Heart left ventricle (tissue), 16 donors: ENCODE results near the gene LIMS2. TPM values are rescaled to one million over a fixed set of nuclear protein-coding genes. Genes with fewer than 3 reads are reported as not detected.

Experiments
- ATAC-seq, 4 donors: fragments of 200-7000 bp; cut with Tn5 transposase; one replicate each; pipeline ENCODE4 v1.9.1; 2020 to 2022; ENCODE audit warnings: moderate library complexity in 4 of 4, mild to moderate bottlenecking in 3 of 4, moderate number of reproducible peaks in 1 of 4
- DNase-seq, 5 donors: peaks; one replicate each; pipeline ENCODE4 v3.0.0-alpha.2; 2020
- H3K27ac ChIP-seq, 12 donors: fragments of 200-600 bp; sonication (generic) in 4 of 12; one replicate each; pipeline versions ENCODE4 v1.5.0 to v1.8.0; 2016 to 2022; ENCODE audit warnings: mild to moderate bottlenecking in 2 of 12
- H3K27me3 ChIP-seq, 9 donors: fragments of 200-600 bp; sonication (generic) in 2 of 9; one replicate each; pipeline versions ENCODE4 v1.5.1 to v1.8.0; 2016 to 2022; ENCODE audit warnings: mild to moderate bottlenecking in 3 of 9
- H3K36me3 ChIP-seq, 9 donors: fragments of 200-600 bp; sonication (generic) in 2 of 9; one replicate each; pipeline versions ENCODE4 v1.5.0 to v1.8.0; 2018 to 2022; ENCODE audit warnings: mild to moderate bottlenecking in 2 of 9
- H3K4me1 ChIP-seq, 12 donors: fragments of 200-600 bp; sonication (generic) in 4 of 12; one replicate each; pipeline versions ENCODE4 v1.5.0 to v1.8.0; 2016 to 2022; ENCODE audit warnings: mild to moderate bottlenecking in 3 of 12
- H3K4me3 ChIP-seq, 12 donors: fragments of 200-600 bp; sonication (generic) in 4 of 12; one replicate each; pipeline versions ENCODE4 v1.5.0 to v1.8.0; 2017 to 2022; ENCODE audit warnings: mild to moderate bottlenecking in 9 of 12, moderate library complexity in 4 of 12
- H3K9me3 ChIP-seq, 12 donors: fragments of 200-600 bp; sonication (generic) in 4 of 12; one replicate each; pipeline versions ENCODE4 v1.5.0 to v1.8.0; 2016 to 2022; ENCODE audit warnings: mild to moderate bottlenecking in 1 of 12
- CTCF ChIP-seq, 12 donors: fragments of 200-600 bp; sonication (generic) in 4 of 12; IDR thresholded peaks; one replicate each; pipeline versions ENCODE4 v1.5.0 to v1.8.0; 2018 to 2022; ENCODE audit warnings: antibody characterized with exemption in 12 of 12, mild to moderate bottlenecking in 5 of 12
- POLR2A ChIP-seq, 2 donors: fragments of 450-650 bp; IDR thresholded peaks; one replicate each; pipeline ENCODE4 v1.6.1; 2017; ENCODE audit warnings: antibody characterized with exemption in 2 of 2, mild to moderate bottlenecking in 2 of 2, moderate library complexity in 2 of 2
- WGBS, 4 donors: extraction: QIAGEN DNeasy Blood & Tissue Kit in 2 of 4; methylation state at CpG; one replicate each; pipeline versions ENCODE4 v1.1.5 to v1.1.7; 2013 to 2018; 5-methylcytosine and 5-hydroxymethylcytosine counted together
- intact Hi-C, 10 donors: fragments of 100-400 bp; cut with DNase I; formaldehyde crosslinking; loops; one replicate each; pipeline versions ENCODE4 v1.11.1 to v1.14.2; 2022
- polyA plus RNA-seq, 2 donors: library from polyadenylated mRNA; stranded (reverse); fragments of 200-250 nt; gene quantifications; one replicate each; pipeline ENCODE4 v1.2.3, GENCODE V29; 2013
- total RNA-seq, 9 donors: library from RNA; depleted of rRNA in 2 of 9; stranded (reverse); fragments of >200 nt in 2 of 9; fragmentation: NEBNext Ultra II Directional in 3 of 9; extraction: Animal tissue kit (Norgen Biotek cat#: 25700) in 3 of 9; gene quantifications; one replicate each; pipeline versions ENCODE4 v1.1.0 to v1.2.4, GENCODE V29; 2016 to 2023
- donor health status: ischemic (EF 13 %, LVEDD 7.1; RV severe dilation, severe dysfunction).
- donor health status: healthy with polysubstance abuse.
- donor health status: DM: no; HTN: yes; CAD: no.
- donor health status: DM: no; HTN: no; CAD: no.
- donor health status: ischemic (EF 25% LVEDD 6.9; RV normal size, moderate dysfunction).
- donor health status: ischemic (EF 25% LVEDD 5.7; RV mildly dilated, moderate dysfunction).
- donor health status: healthy.
- donor health status: DM: yes; HTN: yes; CAD: no.
- donor health status: ischemic (EF 35%, LVEDD 5.7; RV mildly dilated, moderate dysfunction).
- donor health status: nonischemic (EF 11% LVEDD 7.7; RV severe dilation, severe dysfunction).
- donor health status: DM: yes; HTN: yes; CAD: no.
- donor health status: PGD.
- donor health status: ischemic (EF 29% LVEDD 5.4; RV normal size, mild dysfunction).
- donor health status: nonischemic (EF 23%, LVEDD 6.1; RV moderate dilation, normal function).

The LIMS2 gene
- total and polyA plus RNA-seq, 11 donors: 97.1 to 293 (median 158) TPM

DNA sequence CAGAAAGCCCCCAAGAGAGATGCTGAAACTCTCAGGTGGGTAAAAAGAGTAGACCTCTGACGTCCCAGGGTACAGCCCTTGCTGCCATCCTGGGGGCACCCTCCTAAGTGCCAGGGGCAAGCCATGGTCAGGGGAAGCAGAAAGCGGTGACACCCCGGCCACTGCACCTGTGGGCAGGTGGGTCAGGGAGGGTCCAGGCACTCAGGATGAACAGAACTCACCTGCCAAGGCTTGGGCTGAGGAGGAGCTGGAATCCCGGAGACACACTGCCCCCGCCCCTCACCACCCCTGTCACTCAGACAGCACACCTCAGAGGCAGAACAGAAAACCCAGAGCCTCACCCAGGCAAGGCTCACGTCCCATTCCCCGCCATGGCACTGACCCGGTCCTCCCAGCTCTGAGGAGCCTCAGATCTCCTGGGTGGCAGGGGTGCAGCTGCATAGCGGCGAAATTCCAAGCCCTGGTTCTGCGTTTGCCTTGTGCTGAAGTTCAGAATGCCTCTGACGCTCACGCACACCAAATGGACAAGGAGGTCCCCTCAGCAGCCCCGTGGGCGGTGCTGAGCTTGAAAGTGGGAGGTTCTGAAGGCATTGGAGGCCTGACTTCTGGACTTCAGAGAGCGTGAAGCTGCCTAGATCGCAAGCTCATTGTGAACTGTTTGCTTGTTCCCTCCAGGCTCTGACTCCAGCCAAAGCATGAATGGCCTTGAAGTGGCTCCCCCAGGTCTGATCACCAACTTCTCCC is 25.1 kb downstream of the LIMS2 start:
- no peaks in the 10 kb centered on the region for H3K9me3 ChIP-seq
- peaks cover 0 to 52% (median 36%) of the 10 kb centered on the region in 9 donors for H3K36me3 ChIP-seq
- H3K27ac ChIP-seq: peak overlapping the region; percentile 50 to 98 (median 84)
- peaks cover 32 to 95% (median 86%) of the 10 kb centered on the region in 12 donors for H3K4me1 ChIP-seq
- ATAC-seq (no peak), DNase-seq (peak in 3 of 5 donors; percentile 30 to 62 (median 38))
- H3K27me3 ChIP-seq: no peaks in the 10 kb centered on the region
- TF ChIP-seq POLR2A (IDR thresholded peaks at IDR 0.05): no peak
- peak in 2 of 12 donors; percentile 12 to 18 for TF ChIP-seq CTCF (IDR thresholded peaks at IDR 0.05)
- intact Hi-C loops: loop anchor here in 2 of 10 donors (2.0 to 5.0 kb wide), 3 partner anchors 25 to 52 kb away; partner anchors contain the start of genes LIMS2 (in 1 of the 2) and SFT2D3 (in 1 of the 2)
- WGBS, 4 donors: 59 to 74% (median 64%) methylated on average over 14 to 17 of the region's 17 CpGs
- H3K4me3 ChIP-seq: no peak overlapping the region

DNA sequence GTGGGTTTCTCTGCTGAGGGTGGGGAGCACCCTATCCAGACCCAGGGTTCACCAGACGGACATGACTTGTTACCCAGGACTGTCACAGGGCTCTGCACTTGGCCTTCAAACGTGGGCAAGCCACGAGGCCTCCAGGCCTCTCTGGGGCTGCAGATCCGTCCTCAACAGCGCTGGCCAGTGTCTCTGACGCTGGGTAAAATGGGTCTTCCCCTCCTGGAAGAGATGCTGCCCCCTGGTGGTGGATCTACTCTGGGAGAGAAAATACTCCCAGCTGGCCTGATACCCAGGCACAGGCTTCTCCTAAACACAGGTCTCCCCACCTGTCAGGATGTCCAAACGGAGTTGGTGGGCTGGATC is 25.7 kb downstream of the LIMS2 start:
- 5 to 10% (median 10%) methylated on average over 5 to 7 of the region's 7 CpGs for WGBS, 4 donors
- peaks cover 29 to 91% (median 80%) of the 10 kb centered on the region in 12 donors for H3K4me1 ChIP-seq
- peak; percentile 84 to 93 (median 85) for DNase-seq
- peak overlapping the region; percentile 50 to 98 (median 84) for H3K27ac ChIP-seq
- H3K9me3 ChIP-seq: no peaks in the 10 kb centered on the region
- peak; percentile 8 to 38 (median 18) for ATAC-seq
- no peaks in the 10 kb centered on the region for H3K27me3 ChIP-seq
- intact Hi-C loops: loop anchor here in 8 of 10 donors (2.0 to 10.0 kb wide), 8 partner anchors 25 to 57 kb away; partner anchors contain the start of genes LIMS2 (in 1 of the 8) and SFT2D3 (in 1 of the 8)
- H3K36me3 ChIP-seq: peaks cover 0 to 54% (median 36%) of the 10 kb centered on the region in 9 donors
- H3K4me3 ChIP-seq: no peak overlapping the region
- TF ChIP-seq CTCF (IDR thresholded peaks at IDR 0.05) (peak; percentile 73 to 93 (median 88)), POLR2A (IDR thresholded peaks at IDR 0.05) (no peak)

DNA sequence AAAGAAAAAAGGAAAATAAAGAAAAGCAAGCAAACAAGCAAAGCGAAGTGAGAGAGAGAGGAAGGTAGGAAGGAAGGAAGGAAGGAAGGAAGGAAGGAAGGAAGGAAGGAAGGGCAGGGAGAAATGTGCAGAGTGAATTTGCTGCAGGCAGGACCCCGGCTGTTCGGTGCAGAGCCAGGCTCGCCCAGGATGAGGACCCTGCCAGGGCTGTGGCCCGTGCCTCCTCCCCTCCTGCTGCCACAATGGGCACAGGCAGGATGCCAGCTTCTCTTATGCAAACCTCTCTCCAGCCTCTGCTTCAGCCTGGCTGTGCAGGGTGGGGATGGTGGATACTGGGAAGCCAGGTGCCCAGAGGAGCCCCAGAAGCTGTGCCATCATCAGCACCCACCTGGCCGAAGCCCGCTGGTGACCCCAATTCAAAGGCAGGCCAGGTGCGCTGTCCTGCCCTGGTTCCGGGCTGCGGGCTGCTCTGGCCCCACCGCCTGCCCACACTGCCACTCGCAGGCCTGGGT is 26.2 kb downstream of the LIMS2 start:
- ATAC-seq (peak in 3 of 4 donors; percentile 8 to 27 (median 18)), DNase-seq (peak; percentile 49 to 84 (median 74))
- intact Hi-C loops: loop anchor here in 6 of 10 donors (2.0 to 10.0 kb wide), 5 partner anchors 28 to 57 kb away; no protein-coding TSS in a partner anchor
- Histone ChIP-seq H3K27me3 (no peaks in the 10 kb centered on the region), H3K9me3 (no peaks in the 10 kb centered on the region), H3K36me3 (peaks cover 0 to 52% (median 32%) of the 10 kb centered on the region in 9 donors), H3K4me1 (peaks cover 29 to 91% (median 78%) of the 10 kb centered on the region in 12 donors), H3K27ac (peak overlapping the region; percentile 50 to 98 (median 84)), H3K4me3 (no peak overlapping the region)
- WGBS, 4 donors: 43 to 62% (median 58%) methylated on average over 5 to 12 of the region's 12 CpGs
- TF ChIP-seq CTCF (IDR thresholded peaks at IDR 0.05): no peak
- TF ChIP-seq POLR2A (IDR thresholded peaks at IDR 0.05): peak in 1 of 2 donors; percentile 15

DNA sequence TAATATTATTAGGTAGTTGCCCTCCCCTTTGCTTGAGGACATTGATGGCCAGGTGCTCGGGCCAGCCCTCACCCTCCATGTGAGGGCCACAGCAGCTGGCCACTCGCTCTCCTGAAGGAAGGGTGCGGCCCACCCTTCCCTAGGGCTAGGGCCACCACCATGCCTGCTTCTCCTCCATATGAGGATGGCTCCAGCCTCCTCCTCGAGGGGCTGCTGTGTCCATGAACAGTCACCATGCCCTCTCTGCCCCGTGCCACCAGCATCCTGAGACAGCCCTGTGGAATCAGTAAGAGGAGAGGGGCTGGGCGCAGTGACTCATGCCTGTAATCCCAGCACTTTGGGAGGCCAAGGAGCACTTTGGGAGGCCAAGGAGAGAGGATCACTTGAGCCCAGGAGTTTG is 27.0 kb downstream of the LIMS2 start:
- ATAC-seq (no peak), DNase-seq (peak in 2 of 5 donors; percentile 20 to 46)
- H3K27ac ChIP-seq: peak overlapping the region in 11 of 12 donors; percentile 1 to 85 (median 72)
- H3K36me3 ChIP-seq: peaks cover 0 to 44% (median 24%) of the 10 kb centered on the region in 9 donors
- WGBS, 4 donors: 79 to 91% (median 84%) methylated on average over 6 of the region's 6 CpGs
- H3K27me3 ChIP-seq: no peaks in the 10 kb centered on the region
- TF ChIP-seq CTCF (IDR thresholded peaks at IDR 0.05): no peak
- no peak for TF ChIP-seq POLR2A (IDR thresholded peaks at IDR 0.05)
- H3K4me1 ChIP-seq: peaks cover 25 to 91% (median 78%) of the 10 kb centered on the region in 12 donors
- intact Hi-C loops: loop anchor here in 6 of 10 donors (2.0 to 10.0 kb wide), 5 partner anchors 28 to 56 kb away; no protein-coding TSS in a partner anchor
- no peaks in the 10 kb centered on the region for H3K9me3 ChIP-seq
- H3K4me3 ChIP-seq: no peak overlapping the region
